ENCODE results near the gene SNIP1.
"Not testable (repeated sequence)": the region's sequence is repeated elsewhere in the genome, so short reads cannot be mapped to it uniquely, and the experiment has no call there.

SNIP1 gene

DNA sequence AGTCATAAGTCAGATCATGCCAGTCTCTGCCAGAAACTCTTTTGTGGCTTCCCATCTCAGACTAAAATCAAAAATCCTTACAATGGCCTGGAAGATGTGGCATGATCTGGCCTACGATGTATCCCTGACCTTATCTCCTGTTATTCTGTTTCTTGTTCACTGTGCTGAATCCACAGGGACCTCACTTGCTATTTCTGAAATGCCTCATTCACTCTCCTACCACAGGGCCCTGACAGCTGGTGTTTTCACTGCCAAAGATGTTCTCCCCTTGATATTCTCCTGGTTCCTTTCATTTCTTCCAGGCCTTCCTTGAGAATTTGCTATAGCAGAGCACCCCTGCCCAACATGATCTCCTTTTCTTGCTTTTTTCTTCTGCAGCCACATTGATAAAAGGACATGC lies 4.3 kb upstream of the SNIP1 start:
- DNase-seq = no peak

DNA sequence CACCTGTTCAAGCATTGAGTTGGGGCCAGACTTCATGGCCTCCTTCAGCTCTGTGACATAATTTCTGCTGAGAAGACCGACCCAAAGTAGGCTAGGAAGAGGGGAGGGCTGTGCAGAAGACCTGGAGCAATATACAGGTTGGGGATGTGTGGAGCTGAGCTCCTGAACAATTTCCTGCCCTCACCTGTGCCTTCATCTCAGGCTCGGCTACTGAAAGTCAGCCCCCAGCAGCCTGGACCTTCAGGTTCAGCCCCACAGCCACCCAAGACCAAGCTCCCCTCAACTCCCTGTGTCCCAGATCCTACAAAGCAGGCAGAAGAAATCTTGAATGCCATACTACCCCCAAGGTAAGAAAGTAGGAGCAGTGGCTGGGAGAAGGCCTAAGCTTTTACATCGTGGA lies 3.3 kb upstream of the SNIP1 start:
- no peak for DNase-seq

DNA sequence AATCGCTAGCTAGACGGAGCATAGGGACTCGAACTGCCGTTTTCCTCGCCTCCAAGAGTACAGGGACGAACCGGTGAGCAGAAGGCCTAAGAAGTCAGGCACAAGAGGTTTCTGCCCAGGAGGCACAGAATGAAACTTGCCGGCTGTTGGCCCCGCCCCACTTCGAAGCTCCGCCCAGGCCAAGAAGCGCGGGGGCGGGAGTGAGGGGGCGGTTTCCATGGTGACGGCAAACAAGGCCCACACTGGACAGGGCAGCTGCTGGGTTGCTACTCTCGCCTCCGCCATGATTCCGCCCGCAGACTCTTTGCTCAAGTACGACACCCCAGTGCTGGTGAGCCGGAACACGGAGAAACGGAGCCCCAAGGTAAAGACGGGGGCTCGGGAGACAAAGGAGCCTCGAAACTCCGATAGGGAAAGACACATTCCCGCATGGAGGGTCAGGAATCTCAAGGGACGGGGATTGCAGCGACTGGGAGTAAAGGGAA lies 2.7 kb upstream of the SNIP1 start, which contains the start of gene DNALI1:
Gene DNALI1, plus strand, starts transcription at position 229 of the 485 bp plus-strand sequence. Its CDS starts 55 bp downstream, at position 284.
- DNase-seq = peak; percentile 55

DNA sequence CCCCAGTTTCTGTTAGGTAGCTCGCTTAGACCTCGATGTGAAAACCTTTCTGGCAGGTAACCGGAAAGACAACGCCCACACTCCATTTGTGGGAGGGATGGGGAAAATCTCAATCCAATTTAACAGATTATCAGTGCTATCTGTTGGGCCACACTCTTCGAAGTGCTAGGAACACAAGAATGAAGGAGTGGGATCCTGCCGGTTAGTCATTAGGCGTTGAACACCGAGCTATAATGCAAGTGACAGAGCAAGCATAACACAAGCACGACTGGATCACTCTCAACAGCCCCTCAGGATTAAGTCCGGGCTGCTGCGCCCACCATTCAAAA lies 531 bp downstream of the SNIP1 start:
- no peak for DNase-seq

DNA sequence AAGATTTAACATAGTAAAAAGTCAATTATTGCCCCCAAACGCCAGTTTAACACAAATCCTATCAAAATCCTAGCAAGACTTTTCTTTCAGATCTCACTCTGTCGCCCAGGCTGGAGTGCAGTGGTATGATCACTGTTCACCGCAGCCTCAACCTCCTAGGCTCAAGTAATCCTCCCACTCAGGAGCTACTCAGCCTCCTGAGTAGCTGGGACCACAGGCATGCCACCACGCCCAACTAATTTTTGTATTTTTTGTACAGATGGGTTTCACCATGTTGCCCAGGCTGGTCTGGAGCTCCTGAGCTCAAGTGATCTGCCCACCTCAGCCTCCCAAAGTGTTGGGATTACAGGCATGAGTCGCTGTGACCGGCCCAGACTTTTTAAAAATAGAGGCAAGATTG lies 4.8 kb downstream of the SNIP1 start:
- no peak for DNase-seq

DNA sequence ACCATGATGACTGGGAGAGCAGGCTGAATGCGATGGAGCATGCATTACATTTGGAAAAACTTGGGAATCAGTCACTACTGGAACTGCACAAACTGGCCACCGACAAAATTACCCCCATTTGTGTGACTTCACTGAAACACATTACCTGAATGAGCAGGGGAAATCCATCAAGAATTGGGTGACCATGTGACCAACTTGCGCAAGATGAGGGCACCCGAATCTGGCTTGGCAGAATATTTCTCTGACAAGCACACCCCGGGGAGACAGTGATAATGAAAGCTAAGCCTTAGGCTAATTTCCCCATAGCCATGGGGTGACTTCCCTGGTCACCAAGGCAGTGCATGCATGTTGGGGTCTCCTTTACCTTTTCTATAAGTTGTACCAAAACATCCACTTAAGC lies 9.1 kb downstream of the SNIP1 start:
- DNase-seq = peak; percentile 12

DNA sequence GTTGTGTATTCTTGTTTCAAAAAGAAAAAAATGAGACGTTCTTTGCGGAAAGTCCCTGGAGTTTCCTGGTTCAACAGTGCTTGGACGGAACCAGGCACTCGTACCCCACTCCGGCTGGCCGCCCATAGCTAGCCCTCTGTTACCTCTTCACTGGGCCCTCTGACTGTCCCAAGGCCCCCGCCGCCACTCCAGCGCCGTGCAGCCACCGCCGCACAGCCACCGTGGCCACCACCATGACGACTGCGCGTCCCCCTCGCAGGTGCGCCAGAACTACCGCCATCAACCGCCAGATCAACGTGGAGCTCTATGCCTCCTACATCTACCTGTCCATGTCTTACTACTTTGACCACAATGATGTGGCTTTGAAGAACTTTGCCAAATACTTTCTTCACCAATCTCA lies 9.6 kb downstream of the SNIP1 start:
- DNase-seq = peak; percentile 21

DNA sequence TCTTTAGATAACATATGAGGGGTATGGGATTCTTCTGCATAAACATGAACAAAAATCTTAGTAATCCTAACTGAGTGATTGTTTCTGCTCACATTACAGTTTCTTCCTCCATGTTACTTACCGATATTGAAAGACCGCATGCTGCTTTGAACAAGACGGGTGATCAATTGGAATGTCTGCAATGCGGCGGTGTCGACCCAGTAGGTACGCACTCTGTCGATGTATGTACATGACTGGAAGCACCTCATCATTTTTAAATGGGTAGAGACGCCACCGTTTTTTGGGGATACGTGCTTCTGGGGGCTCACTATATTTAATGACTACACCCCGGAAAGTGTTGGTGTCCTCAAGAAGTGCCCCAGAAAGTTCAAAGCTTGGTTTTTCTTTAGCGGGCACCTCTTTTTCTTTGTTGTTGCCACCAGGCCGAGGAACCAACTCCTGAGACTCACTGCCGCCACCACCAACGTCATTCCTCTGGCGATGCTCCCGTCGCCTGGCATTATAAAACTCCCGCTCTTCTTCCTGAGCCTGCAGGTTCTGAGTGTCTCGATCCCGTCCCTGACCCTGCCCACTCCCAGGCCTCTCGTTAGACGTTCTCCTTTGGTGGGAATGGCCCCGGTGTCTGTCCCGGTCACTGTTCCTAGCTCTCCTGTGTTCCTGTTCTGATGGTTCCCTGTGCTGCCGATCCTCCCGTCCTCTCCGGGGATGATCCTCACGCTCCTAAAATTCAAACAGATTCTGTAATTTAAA lies 13.9 kb downstream of the SNIP1 start:
- no peak for DNase-seq

DNA sequence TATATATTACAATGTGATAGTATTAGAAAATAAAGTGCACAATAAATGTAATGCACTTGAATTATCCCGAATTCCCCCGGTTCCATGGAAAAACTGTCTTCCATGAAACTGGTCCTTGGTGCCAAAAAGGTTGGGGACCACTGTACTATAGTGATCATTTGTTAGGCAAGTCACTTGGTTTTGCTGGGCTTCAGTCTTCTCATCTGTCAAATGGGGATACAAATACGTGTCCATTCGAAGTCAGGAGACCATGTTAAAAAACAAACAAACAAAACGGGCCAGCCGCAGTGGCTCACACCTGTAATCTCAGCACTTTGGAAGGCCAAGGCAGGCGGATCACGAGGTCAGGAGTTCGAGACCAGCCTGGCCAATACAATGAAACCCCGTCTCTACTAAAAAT lies 14.9 kb downstream of the SNIP1 start:
- DNase-seq = not testable (repeated sequence)

DNA sequence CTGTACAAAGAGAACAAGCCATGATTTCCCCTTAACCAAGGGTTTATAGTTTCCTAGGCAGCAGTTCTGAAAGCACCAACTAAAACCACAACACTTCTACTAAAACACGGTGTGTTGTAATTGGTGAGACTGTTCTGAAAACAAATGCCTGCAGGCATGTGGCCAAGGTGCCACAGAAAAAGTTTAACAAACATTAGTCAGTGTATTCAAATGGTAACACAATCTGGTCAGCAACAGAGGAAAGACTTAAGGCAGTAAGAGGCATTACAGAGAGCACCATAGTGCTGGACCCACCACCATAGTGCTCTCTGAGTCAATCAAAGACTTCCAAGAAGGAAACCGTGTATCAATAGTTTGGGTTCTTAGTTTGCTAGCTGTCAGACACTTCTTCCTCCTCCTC lies 16.7 kb downstream of the SNIP1 start:
- DNase-seq = no peak

DNA sequence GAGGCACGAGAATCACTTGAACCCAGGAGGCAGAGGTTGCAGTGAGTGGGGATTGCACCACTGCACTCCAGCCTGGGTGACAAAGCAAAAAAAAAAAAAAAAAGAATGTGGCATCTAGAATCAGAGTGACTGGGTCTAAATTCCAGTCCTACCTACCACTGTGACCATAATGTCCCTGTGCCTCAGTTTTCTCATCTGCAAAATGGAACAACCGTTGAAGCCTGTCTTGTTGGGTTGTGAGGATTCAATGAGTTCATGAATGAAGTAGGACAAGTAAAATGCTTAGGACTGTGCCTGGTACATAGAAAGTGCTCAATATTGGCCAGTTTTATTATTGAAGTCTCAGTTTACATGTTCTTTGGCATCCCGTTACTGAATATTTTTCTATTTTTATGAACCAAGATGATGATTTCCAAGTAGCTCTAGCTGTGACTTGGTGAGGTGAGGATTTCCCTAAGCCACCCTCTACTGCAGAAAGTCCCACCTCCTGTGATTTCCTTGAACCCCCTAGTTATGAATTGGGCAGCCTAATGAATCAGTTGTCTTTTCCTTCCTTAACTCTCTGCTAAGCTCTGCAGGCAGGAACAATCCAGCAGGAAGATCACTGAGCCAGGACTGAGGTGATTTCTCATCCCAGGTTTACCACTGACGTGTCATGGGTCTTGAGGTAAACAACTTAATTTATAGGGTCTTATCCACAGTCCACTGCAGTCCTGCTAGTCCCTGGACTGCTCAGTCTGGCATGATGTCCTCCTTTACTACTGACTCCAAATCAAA lies 20.6 kb downstream of the SNIP1 start:
- no peak for DNase-seq

DNA sequence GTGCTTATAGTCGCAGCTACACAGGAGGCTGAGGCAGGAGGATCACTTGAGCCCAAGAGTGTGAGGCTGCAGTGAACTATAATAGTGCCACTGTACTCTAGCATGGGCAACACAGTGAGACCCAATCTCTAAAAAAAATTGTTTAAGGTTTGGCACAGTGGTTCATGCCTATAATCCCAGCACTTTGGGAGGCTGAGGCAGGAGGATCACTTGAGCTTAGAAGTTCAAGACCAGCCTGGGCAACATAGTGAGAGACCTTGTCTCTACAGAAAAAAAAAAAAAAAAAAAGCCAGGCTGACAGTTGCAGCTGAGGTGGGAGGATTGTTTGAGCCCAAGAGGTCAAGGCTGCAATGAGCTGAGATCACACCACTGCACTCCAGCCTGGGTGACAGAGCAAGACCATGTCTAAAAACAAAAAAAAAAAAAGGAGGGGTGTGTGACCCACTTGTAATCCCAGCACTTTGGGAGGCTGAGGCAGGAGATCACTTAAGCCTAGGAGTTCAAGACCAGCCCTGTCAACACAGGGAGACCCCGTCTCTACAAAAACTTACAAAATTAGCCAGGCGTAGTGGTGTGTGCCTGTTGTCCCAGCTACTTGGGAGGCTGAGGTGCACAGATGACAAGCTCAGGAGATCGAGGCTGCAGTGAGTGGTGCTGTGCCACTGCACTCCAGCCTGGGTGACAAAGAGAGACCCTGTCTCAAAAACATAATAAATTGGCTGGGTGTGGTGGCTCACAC lies 21.5 kb downstream of the SNIP1 start:
- DNase-seq = not testable (repeated sequence)

DNA sequence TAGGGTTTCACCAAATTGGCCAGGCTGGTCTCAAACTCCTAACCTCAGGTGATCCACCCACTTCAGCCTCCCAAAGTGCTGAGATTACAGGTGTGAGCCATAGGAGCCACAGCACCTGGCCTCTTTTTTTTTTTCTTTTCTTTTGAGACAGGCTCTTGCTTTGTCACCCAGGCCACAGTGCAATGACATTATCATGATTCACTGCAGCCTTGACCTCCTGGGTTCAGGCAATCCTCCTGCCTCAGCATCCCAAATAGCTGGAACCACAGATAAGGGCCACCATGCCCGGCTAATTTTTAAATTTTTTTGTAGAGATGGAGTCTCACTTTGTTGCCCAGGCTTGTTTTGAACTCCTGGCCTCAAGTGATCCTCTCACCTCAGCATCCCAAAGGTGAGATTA lies 24.2 kb downstream of the SNIP1 start:
- not testable (repeated sequence) for DNase-seq

DNA sequence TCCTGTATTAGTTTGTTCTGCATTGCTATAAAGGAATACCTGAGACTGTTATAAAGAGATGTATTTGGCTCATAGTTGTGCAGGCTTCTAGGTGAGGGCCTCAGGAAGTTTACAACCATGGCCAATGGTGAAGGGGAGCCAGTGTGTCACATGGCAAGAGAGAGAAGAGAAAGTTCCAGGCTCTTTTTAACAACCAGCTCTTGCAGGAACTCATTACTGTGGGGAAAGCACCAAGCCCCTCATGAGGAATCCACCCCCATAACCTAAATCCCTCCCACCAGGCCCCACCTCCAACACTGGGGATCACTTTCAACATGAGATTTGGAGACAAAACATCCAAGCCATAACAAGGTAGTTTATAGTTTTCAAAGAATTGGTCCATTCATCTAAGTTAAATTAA lies 34.5 kb downstream of the SNIP1 start:
- DNase-seq = peak; percentile 43

DNA sequence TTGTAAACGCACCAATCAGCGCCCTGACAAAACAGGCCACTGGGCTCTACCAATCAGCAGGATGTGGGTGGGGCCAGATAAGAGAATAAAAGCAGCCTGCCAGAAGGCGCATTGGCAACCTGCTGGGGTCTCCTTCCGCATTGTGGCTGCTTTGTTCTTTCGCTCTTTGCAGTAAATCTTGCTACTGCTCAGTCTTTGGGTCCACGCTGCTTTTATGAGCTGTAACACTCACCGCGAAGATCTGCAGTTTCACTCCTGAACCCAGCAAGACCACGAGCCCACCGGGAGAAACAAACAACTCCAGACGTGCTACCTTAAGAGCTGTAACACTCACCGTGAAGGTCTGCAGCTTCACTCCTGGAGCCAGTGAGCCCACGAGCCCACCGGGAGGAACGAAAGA lies 35.2 kb downstream of the SNIP1 start:
- DNase-seq = peak; percentile 79

DNA sequence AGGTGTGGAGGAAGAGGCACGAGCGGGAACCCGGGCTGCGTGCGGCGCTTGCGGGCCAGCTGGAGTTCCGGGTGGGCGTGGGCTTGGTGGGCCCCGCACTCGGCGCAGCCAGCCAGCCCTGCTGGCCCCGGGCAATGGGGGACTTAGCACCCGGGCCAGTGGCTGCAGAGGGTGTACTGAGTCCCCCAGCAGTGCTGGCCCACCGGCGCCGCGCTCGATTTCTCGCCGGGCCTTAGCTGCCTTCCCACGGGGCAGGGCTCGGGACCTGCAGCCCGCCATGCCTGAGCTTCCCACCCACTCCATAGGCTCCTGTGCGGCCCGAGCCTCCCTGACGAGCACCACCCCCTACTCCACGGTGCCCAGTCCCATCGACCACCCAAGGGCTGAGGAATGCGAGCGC lies 35.9 kb downstream of the SNIP1 start:
- DNase-seq = not testable (repeated sequence)

DNA sequence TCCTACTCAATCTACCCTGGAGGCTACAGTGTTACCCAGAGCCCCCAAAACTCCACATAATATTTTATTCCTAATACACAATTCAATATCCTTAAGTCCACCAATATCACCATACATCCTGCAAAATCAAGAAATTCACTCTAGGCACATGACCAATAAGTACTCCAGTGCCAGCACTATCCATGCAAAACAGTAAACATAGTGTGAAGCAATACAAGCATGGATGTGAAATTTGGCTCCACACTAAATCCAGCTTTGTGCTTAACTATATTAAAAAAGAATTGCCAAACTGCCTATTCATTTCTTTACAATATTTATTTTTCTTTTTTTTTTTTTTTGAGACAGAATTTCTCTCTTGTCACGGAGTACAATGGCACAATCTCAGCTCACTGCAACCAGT lies 36.5 kb downstream of the SNIP1 start:
- no peak for DNase-seq

DNA sequence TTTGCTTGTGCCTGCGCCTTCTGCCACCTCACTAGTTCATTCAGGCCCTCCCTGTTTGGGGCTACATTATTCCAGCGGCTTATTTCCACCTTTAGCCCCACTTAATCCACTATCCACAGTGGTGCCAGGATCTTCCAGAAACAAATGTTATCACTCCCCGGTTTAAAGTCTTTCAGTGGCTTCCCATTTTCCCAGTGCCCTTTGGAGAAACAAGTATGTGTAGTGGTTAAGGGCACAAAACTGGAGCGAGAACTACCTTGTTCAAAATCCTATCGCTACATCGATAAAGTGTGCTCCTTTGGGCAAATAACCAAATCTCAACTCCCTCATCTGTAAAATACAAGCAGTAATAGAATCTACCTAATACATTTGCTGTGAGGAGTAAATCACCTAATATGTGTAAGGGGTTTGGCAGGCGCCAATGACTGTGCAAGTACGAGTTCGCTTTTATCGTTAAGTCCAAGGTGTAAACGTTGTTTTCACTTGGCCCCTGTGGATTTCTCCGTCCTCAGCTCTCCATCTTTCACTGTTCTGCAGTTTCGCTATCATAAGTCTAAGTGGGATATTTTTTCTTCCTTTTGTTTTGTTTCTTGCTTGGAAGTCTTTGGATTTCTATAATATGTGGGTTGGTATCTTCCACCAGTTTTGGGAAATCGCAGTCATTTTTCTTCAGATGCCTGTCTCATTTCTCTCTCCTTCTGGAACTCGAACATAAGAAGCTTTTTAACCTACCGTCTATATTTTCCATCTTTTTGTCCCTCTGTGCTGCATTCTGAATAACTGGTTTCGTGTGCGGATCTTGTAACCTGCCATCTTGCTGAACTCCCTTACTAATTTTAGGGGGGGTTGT lies 38.7 kb downstream of the SNIP1 start:
- DNase-seq = no peak

DNA sequence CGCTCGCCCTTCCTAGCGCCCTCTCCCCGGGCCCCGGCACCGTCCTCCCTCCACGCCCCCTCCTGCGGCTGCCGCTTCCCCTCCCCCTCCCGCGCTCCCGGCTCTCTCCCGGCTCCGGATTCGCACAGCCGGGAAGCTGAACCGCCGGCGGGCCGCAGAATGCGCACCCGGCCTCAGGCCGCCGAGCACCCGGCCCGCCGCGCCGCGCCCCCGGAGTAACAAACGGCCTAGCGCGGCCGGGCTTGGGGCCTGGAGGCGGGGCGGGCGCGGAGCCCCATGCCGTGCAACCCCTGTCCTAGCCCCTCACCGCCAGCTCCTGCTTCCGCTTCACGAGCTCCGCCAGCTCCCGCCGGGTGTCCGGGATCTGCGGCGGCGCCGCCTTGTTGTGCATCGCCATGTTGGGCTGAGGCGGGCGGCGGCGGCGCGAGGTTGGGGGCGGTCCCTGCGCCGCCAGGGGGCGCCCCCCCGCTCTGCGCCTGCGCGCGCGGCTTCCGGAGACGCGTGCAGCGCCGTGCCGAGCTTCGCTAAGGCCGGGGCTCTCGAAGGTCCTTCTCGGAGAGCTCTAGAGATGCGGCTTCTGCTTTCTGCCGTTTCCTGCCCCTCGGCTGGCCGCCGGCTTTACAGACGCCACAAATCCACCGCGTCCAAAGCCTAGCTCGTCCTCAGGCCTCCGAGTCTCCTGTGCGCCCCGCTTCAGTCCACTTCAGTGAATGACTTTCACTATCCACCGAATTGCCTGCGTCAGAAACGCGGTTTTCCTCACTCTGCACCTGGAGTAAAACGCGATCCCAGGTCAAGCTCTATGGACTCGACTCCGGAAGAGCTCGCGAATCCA lies 39.5 kb downstream of the SNIP1 start, which contains the start of gene MEAF6:
Gene MEAF6, minus strand, starts transcription at position 417 of the 835 bp plus-strand sequence. Its CDS starts 20 bp downstream, at position 397.
- peak; percentile 86 for DNase-seq

DNA sequence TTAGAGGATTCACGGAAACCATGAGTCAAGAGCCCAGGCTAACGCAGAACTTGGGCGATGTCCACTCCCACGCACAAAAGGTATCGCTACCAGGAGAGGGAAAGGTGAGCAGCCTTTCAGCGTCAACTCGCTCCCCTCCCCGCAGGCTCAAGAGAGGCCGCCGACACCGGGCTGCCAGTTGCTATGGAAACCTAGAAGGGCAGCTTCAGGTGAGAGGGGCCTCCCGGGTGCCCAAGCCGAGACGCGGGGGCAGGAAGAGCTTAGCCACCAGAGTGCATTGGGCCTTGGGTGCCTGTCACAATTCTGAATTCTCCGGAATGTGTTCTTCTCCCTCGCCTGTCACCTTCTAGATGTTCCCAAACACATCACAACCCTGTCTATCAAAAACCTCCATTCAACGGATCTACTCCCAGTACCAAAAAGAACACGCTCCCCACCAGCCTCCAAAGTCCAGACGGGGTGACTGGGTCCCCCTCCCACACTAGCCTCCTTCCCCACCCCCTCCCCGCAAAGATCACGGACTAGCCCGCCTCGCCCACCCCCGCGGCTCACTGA lies 40.2 kb downstream of the SNIP1 start:
- peak; percentile 78 for DNase-seq

DNA sequence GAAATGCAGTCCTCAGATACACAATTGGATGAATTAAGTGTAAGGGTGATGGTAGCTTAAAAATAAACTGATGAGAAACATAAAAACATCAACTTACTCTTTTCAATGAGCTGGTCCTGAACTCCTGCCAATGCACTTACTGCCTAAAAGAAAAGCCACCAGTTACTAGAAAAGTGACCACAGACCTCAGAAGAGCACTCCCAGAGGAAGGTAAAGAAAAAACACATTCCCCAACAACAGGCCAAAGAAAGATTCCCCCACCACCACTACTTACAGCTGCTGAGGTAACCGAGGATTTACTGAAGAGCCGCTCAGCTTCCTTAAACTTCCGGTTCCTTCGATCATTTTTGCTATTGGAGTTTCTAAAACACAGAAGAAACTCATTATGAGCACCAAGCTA lies 44.9 kb downstream of the SNIP1 start:
- DNase-seq = no peak

All from stimulated activated CD8-positive, alpha-beta memory T cell treated with anti-CD3 and anti-CD28 coated beads, Interleukin-4, amount 100 ng/mL, for 48 hours (primary cell).